DOHH2 (cell line): ENCODE measurements around the gene SCO1.

Experiments used
- EZH2phosphoT487 ChIP-seq: fragments of 200-600 bp; sonication (generic); IDR thresholded peaks from 2 replicates; pipeline ENCODE4 v1.6.1; 2017; ENCODE audit warnings: borderline replicate concordance, mild to moderate bottlenecking, antibody characterized with exemption, low read length, moderate library complexity, mixed read lengths
- TF ChIP-seq, protein P1 (sequence below): fragments of 200-600 bp; sonication (generic); IDR thresholded peaks from one replicate; pipeline ENCODE4 v1.5.1; 2014; ENCODE audit warnings: antibody characterized with exemption, mild to moderate bottlenecking, low read depth, low read length; ENCODE audit not compliant: poor library complexity, severe bottlenecking

DNA sequence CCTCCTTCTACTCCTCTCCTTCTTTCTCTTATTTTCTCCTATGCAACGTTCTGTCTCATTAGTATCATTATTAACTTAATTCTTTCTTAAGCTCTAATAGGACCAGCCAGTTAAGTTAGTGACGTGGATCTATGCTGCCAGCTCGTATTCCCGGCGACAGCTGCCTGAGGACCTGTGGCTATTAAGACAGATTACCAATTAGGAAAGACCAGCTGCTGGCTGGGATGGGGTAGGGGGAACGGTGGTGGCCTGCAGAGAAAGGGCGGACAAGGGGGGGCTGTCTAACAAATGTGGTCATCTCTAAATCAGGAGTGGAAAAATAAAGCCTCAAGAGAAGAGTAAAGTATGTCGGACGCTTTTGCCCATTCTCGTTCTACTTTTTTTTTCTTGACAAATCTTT, 39.5 kb downstream of the SCO1 start:
- TF ChIP-seq, protein P1, sequence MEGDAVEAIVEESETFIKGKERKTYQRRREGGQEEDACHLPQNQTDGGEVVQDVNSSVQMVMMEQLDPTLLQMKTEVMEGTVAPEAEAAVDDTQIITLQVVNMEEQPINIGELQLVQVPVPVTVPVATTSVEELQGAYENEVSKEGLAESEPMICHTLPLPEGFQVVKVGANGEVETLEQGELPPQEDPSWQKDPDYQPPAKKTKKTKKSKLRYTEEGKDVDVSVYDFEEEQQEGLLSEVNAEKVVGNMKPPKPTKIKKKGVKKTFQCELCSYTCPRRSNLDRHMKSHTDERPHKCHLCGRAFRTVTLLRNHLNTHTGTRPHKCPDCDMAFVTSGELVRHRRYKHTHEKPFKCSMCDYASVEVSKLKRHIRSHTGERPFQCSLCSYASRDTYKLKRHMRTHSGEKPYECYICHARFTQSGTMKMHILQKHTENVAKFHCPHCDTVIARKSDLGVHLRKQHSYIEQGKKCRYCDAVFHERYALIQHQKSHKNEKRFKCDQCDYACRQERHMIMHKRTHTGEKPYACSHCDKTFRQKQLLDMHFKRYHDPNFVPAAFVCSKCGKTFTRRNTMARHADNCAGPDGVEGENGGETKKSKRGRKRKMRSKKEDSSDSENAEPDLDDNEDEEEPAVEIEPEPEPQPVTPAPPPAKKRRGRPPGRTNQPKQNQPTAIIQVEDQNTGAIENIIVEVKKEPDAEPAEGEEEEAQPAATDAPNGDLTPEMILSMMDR: no peak
- TF ChIP-seq EZH2phosphoT487: no peak
